ENCODE data around the gene ECEL1. TPM values are rescaled to one million over a fixed set of nuclear protein-coding genes. Genes with fewer than 3 reads are reported as not detected.

Gene ECEL1
- total and polyA plus RNA-seq, 2 of the 4 experiments (the other 2 are of a cell fraction) = not detected

DNA sequence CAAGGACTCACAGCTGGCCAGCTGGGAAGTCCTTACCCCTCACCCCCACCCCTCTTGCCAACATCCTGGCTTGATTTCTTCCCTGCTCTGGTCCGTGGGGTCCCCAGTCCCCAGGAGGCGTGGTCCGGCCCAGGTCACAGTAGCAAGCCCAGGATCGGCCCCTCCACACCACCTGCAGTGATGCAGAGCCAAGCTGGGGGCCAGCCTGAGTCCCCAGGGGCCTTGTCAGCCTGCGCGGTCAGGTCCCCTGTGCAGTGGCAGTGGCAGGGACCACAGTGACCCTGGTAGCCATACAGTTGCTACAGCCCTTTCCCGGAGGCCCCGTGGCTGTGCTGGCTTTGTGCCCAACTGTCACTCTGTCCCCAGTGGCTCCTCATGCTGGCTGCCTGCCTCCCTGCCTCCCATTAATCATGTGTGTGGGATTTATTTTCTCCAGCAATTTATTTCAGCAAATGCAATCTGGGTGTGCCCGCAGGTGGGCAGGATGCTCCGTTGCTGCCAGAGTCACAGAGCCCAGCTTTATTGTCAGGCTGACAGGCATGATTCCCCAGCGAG lies 23.8 kb upstream of the ECEL1 start:
- 55% methylated on average over 6 of the region's 11 CpGs; no CpG with 5 or more reads in 1 of the 2 experiments for WGBS, 2 experiments (ENCODE audit: extremely low coverage in 2 of 2, insufficient read length in 1 of 2)
- POLR2A ChIA-PET (ENCODE audit: unreplicated experiment) = interaction anchor here (0.6 kb wide), 1 partner anchor 714 kb away, joined by 5 read pairs; no protein-coding TSS in a partner anchor
- peaks cover 40% of the 10 kb centered on the region for H3K27me3 ChIP-seq (ENCODE audit: control insufficient read depth, insufficient read depth, low read length)

More for the DNA sequence above, 23.8 kb upstream of the ECEL1 start:
- Histone ChIP-seq H3K9me3 (ENCODE audit: control insufficient read depth, insufficient read depth, low read length) (no peaks in the 10 kb centered on the region), H3K9me1 (ENCODE audit: insufficient read depth, low read length) (no peaks in the 10 kb centered on the region), H4K20me1 (ENCODE audit: insufficient read depth, low read length) (no peaks in the 10 kb centered on the region), H3K9ac (ENCODE audit: low read depth, low read length) (no peak overlapping the region), H2BK15ac (ENCODE audit: low read depth, low read length) (no peak overlapping the region), H4K91ac (ENCODE audit: insufficient read depth, low read depth, low read length) (no peak overlapping the region), H3K4me3 (ENCODE audit: insufficient read depth, low read depth, low read length) (no peak overlapping the region), H3K36me3 (ENCODE audit: control insufficient read depth, insufficient read depth, low read length) (no peaks in the 10 kb centered on the region), H3K18ac (ENCODE audit: low read depth, low read length) (no peak overlapping the region), H4K8ac (ENCODE audit: low read depth in 2 of 2, low read length in 2 of 2) (no peak overlapping the region), H3K4me1 (ENCODE audit: control insufficient read depth, insufficient read depth, low read length) (no peaks in the 10 kb centered on the region), H2BK20ac (ENCODE audit: low read depth, low read length) (no peak overlapping the region), H3K23ac (ENCODE audit: low read depth, low read length) (no peak overlapping the region), H4K5ac (ENCODE audit: low read depth, low read length) (no peak overlapping the region), H2BK5ac (ENCODE audit: low read depth, low read length, poor library complexity, severe bottlenecking) (no peak overlapping the region), H3K79me1 (ENCODE audit: low read depth in 1 of 2, low read length in 2 of 2) (no peaks in the 10 kb centered on the region), H3K14ac (replicated peaks; ENCODE audit: low read depth, low read length) (no peak overlapping the region), H2AFZ (replicated peaks; ENCODE audit: low read length, poor library complexity) (peak overlapping the region; percentile 51), H2AK5ac (ENCODE audit: low read depth, low read length) (no peak overlapping the region), H3K4ac (ENCODE audit: low read depth, low read length) (no peak overlapping the region), H3K56ac (ENCODE audit: extremely low read depth, insufficient read depth, low read length) (no peak overlapping the region), H2BK120ac (ENCODE audit: low read depth, low read length) (no peak overlapping the region), H2AK9ac (replicated peaks; ENCODE audit: low read depth, low read length, poor library complexity) (no peak overlapping the region), H3K27ac (ENCODE audit: insufficient read depth, low read length) (no peak overlapping the region), H3K4me2 (ENCODE audit: low read depth, low read length) (no peak overlapping the region)
- intact Hi-C loops (cut with micrococcal nuclease) (no loop called here), in situ Hi-C loops (cut with MboI; ENCODE audit: low sequenced_read_pairs) (no loop called here), dilution Hi-C loops (cut with HindIII; ENCODE audit: low sequenced_read_pairs, unreplicated experiment) (no loop called here)
- BruUV-seq (replicated peaks) = no TSS peak
- CTCF ChIA-PET = interaction anchor here (0.6 kb wide), 1 partner anchor 626 kb away, joined by 3 read pairs; no protein-coding TSS in a partner anchor
- DNase-seq (no peak), ATAC-seq (ENCODE audit: low read depth) (no peak)
- TF ChIP-seq MAFK (IDR thresholded peaks at IDR 0.05; ENCODE audit: low read depth, low read length) (no peak), FOS (IDR thresholded peaks at IDR 0.05; ENCODE audit: low read depth, low read length) (no peak), RFX5 (IDR thresholded peaks at IDR 0.05; ENCODE audit: low read depth, low read length) (no peak), BHLHE40 (IDR thresholded peaks at IDR 0.05; ENCODE audit: low read depth, low read length) (no peak)
